Type B pancreatic cell (in vitro differentiated cells): ENCODE measurements around the gene CCDC158. TPM values are rescaled to one million over a fixed set of nuclear protein-coding genes. Genes with fewer than 3 reads are reported as not detected.

ENCODE experiments used
- DNase-seq: peaks from one replicate; pipeline ENCODE4 v3.0.0; 2021; ENCODE audit warnings: mixed read lengths; ENCODE audit not compliant: unreplicated experiment; ENCODE audit errors: extremely low spot score
- H3K27ac Mint-ChIP-seq: 2 replicates; pipeline ENCODE4 v1.8.0; 2021; ENCODE audit warnings: mild to moderate bottlenecking, mixed read lengths
- H3K27me3 Mint-ChIP-seq: 2 replicates; pipeline ENCODE4 v1.8.0; 2021; ENCODE audit warnings: mixed read lengths
- H3K36me3 Mint-ChIP-seq: 2 replicates; pipeline ENCODE4 v1.8.0; 2021; ENCODE audit warnings: mixed read lengths
- H3K4me1 Mint-ChIP-seq: one replicate; pipeline ENCODE4 v1.8.0; 2021; ENCODE audit warnings: mixed read lengths; ENCODE audit not compliant: unreplicated experiment
- H3K4me3 Mint-ChIP-seq: 2 replicates; pipeline ENCODE4 v1.8.0; 2021; ENCODE audit warnings: mild to moderate bottlenecking, mixed read lengths
- H3K9me3 Mint-ChIP-seq: 2 replicates; pipeline ENCODE4 v1.8.0; 2021; ENCODE audit warnings: mixed read lengths
- CTCF ChIP-seq: fragments of 200-600 bp; sonication (generic); conservative IDR thresholded peaks from 2 replicates; pipeline ENCODE4 v1.5.0; 2021; ENCODE audit warnings: antibody characterized with exemption, mild to moderate bottlenecking
- long read RNA-seq: library from polyadenylated mRNA; unstranded; transcript quantifications from one replicate; pipeline ENCODE4 v2.0.0, GENCODE V29; 2020
- total RNA-seq: library from RNA; stranded (reverse); gene quantifications from 2 replicates; pipeline ENCODE4 v1.2.1, GENCODE V29; 2021; ENCODE audit warnings: low replicate concordance

Gene CCDC158
- not detected in 2 replicates for total RNA-seq
- long read RNA-seq = 0 reads

- H3K36me3 Mint-ChIP-seq = no peaks in the 10 kb centered on the region
- TF ChIP-seq CTCF = no peak
- no peak within 1 kb of the TSS for H3K4me3 Mint-ChIP-seq
- H3K9me3 Mint-ChIP-seq = peaks cover 6% of the 10 kb centered on the region
- H3K27me3 Mint-ChIP-seq = no peaks in the 10 kb centered on the region
- no peak for DNase-seq
- H3K27ac Mint-ChIP-seq = no peak within 1 kb of the TSS
- H3K4me1 Mint-ChIP-seq = no peaks in the 10 kb centered on the region
Measured at GRCh38 chr4:76420762-76421581, at the start of gene CCDC158. CCDC158 (minus strand) TSS chr4:76421141; CDS start chr4:76403207, 17,934 bp downstream.

- Mint-ChIP-seq H3K4me1 (peaks cover 3% of the 10 kb centered on the region), H3K36me3 (no peaks in the 10 kb centered on the region), H3K27ac (no peak overlapping the region), H3K4me3 (no peak overlapping the region), H3K27me3 (no peaks in the 10 kb centered on the region), H3K9me3 (no peaks in the 10 kb centered on the region)
- TF ChIP-seq CTCF = no peak
- DNase-seq = no peak
Measured at GRCh38 chr4:76470532-76470931, 49.6 kb upstream of the CCDC158 start.

GRCh38 chr4:76470064-76470463 is 49.1 kb upstream of the CCDC158 start:
- Mint-ChIP-seq H3K27ac (no peak overlapping the region), H3K27me3 (no peaks in the 10 kb centered on the region), H3K36me3 (no peaks in the 10 kb centered on the region), H3K4me3 (no peak overlapping the region), H3K9me3 (no peaks in the 10 kb centered on the region), H3K4me1 (peaks cover 3% of the 10 kb centered on the region)
- TF ChIP-seq CTCF = no peak
- DNase-seq = no peak

- H3K4me1 Mint-ChIP-seq = peaks cover 12% of the 10 kb centered on the region
- no peak overlapping the region for H3K27ac Mint-ChIP-seq
- DNase-seq = no peak
- no peaks in the 10 kb centered on the region for H3K27me3 Mint-ChIP-seq
- H3K9me3 Mint-ChIP-seq = peaks cover 8% of the 10 kb centered on the region
- no peak overlapping the region for H3K4me3 Mint-ChIP-seq
- peaks cover 5% of the 10 kb centered on the region for H3K36me3 Mint-ChIP-seq
- no peak for TF ChIP-seq CTCF
Measured at GRCh38 chr4:76463568-76463967, 42.6 kb upstream of the CCDC158 start.

- no peak for TF ChIP-seq CTCF
- Mint-ChIP-seq H3K36me3 (peaks cover 10% of the 10 kb centered on the region), H3K4me3 (peak overlapping the region; percentile 72), H3K4me1 (peaks cover 13% of the 10 kb centered on the region), H3K9me3 (peaks cover 14% of the 10 kb centered on the region), H3K27me3 (no peaks in the 10 kb centered on the region), H3K27ac (peak overlapping the region; percentile 99)
- no peak for DNase-seq
Measured at GRCh38 chr4:76459291-76459723, 38.4 kb upstream of the CCDC158 start.
